Medulla oblongata (tissue), 1 donor: Measurements from ENCODE around the gene CRYL1.

ENCODE experiments used
- DNase-seq: peaks from one replicate; pipeline ENCODE4 v3.0.0-alpha.2; 2015; ENCODE audit errors: extremely low spot score

CRYL1 gene

GRCh38 chr13:20371825-20372224 lies 153.8 kb downstream of the CRYL1 start:
- no peak for DNase-seq

DNA sequence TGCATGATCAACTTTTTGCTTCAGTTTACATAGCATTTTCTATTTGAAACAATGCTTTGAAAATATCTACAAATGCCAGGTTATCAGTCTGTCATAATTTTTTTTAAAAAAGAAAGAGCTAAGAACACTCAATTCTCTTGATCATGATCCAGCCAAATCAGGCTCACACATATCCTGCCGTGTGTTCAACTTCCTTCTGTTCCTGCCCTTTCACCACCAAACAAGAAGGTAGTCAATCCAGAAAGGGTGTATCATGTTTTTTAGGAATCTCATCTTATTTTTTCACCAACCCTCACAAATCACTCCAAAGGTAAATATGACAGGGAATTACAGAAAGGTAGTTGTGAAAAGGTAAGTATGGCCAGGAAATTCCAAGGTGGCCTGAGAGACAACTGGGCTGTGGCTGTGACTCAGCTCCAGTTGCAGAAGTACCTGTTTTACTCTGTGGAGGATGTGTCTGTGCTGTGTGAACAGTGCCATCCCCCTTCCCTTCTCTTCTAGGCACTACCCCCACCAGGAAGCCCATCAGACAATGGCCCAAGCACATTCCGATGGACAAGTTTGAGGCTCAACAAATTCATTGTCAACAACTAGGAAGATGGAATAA lies 154.7 kb downstream of the CRYL1 start:
- DNase-seq: no peak

DNA sequence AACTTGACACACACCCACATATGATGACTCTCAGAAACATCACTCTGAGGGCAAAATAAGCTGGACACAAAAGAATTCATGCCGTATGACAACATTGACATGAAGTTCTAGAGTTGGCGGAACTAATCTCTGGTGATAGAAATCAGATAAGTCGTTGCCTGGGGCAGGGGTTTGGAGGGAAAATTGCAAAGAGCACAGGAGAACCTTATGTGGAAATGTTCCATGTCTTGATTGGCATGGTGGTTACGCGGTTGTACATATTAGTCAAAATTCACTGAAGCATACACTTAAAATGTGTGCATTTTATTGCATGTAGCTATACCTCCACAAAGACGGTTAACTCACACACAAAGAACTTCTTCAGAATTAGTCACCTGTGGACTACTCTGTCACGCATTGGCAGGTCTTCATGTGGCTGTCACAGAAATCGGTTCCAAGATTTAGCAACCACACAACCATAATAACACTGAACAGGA lies 155.7 kb downstream of the CRYL1 start:
- DNase-seq: no peak

DNA sequence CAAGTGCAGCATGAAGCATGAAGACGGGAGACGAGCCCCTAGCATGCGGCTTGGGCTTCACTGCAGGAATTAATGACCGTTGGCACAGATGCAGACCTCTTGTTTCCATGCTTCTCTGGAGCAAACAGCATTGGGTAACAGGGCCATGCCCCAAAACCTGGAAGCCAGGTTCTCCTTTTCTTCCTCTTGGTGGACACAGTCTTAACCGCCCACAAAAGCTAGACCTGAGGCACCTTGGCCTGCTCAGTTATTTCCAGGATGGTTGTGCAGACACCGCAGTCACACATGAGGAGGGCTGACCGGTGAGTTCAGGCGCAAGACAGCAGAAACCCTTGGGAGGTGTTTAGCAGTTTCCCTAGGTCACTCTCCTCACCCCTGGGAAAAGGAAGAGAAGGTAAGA lies 159.6 kb downstream of the CRYL1 start:
- DNase-seq: no peak

DNA sequence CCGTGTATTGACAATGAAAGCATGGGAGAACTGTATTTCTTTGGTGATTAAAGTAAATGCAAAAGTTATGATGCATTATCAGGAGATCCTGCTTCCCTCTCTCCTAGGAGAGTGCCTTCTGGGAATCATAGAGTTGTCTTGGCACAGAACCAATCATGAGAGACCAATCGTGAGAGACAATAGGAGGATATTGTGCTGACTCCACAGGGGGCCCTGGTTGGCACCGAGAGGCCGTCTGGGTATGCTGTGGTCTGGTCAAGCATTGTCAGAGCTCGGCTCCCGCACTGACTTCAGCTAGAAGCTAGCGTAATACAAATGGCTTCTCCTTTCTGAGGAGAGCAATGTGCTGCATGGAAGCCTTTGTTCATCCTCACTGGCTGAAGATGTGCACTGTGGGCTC lies 162.1 kb downstream of the CRYL1 start:
- peak; percentile 18 for DNase-seq

DNA sequence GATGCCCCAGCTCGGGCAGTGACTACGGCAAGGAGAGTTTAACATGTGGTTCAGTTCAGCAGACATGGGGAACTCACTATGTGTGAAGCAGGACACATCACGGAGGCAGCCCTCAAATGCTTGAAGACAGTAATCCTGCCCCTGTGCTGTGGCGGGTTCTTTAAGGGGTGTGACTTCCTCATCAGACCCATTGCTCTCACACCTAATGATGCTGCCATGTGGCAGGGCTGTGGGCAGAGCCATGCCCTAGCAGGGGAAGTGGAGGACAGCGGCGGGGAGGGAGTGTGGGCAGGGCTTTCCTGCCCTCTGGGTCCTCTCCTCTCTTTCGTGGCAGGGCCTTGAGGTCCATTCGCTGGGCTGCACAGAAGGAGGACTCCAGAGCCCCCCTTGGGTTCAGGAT lies 162.5 kb downstream of the CRYL1 start:
- DNase-seq: no peak

DNA sequence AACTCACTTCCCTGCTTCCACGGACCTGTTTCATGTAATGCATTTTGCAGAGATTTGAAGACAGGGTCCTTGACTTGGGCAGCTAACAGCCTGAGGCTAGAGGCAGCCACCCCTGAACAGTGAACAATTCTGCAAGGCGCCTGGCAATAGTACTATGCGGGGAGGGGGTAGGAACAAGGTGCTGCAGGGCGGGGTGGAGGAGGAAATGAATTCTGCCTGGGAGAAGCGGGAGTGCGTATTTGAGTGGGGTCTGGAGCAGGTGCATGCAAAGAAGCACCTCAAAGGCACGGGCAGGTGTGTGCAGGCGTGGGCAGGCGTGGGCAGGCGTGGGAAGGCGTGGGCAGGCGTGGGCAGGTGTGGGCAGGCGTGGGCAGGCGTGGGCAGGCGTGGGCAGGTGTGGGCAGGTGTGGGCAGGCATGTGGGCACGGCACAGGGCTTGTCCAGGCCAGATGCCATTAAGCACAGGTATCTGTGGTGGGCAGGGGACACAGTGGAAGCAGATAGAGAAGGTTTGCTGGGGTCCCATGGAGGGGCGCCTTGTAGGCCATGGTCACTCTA lies 163.1 kb downstream of the CRYL1 start:
- DNase-seq: no peak

GRCh38 chr13:20360835-20361412 lies 164.7 kb downstream of the CRYL1 start:
- DNase-seq: no peak

- DNase-seq: no peak
Measured at GRCh38 chr13:20360041-20360491, 165.6 kb downstream of the CRYL1 start.

GRCh38 chr13:20359335-20359734 lies 166.3 kb downstream of the CRYL1 start:
- DNase-seq: no peak

DNA sequence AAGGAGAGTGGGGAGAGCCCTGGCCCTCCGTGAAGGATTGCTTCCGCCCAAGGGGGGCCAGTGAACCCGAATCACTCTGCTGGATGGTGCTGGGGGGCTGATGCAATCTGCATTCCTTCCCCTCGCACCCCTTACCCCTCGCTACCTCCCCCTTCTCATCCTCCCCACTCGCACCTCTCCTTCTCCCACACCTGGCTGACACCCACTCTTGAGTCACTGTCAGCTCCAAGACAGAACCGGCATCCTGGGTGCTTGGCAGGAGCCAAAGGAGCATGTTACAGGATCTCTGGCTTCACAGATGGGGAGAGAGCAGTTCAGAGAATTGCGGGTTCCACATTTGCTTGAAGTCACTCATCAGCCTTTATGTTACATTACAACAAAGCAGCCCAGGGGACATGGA lies 167.6 kb downstream of the CRYL1 start:
- DNase-seq: no peak

- no peak for DNase-seq
Measured at GRCh38 chr13:20356444-20356843, 169.2 kb downstream of the CRYL1 start.

- no peak for DNase-seq
Measured at GRCh38 chr13:20354722-20355121, 170.9 kb downstream of the CRYL1 start.

- DNase-seq: no peak
Measured at GRCh38 chr13:20353973-20354372, 171.7 kb downstream of the CRYL1 start.
